Ectodermal cell (in vitro differentiated cells): Measurements from ENCODE around the gene SUPT5H.

Experiments used
- H3K27ac ChIP-seq: 2 replicates; pipeline ENCODE4 v1.7.0; 2013; ENCODE audit warnings: mild to moderate bottlenecking, low read depth, low read length; ENCODE audit not compliant: insufficient read depth, poor library complexity, severe bottlenecking
- H3K27me3 ChIP-seq: 2 replicates; pipeline ENCODE4 v1.7.0; 2013; ENCODE audit warnings: mild to moderate bottlenecking, low read length; ENCODE audit not compliant: insufficient read depth, control insufficient read depth, poor library complexity, severe bottlenecking
- H3K36me3 ChIP-seq: one replicate; pipeline ENCODE4 v1.7.0; 2013; ENCODE audit warnings: low read length; ENCODE audit not compliant: control insufficient read depth, insufficient read depth
- H3K4me1 ChIP-seq: one replicate; pipeline ENCODE4 v1.7.0; 2013; ENCODE audit warnings: low read length; ENCODE audit not compliant: control insufficient read depth, insufficient read depth
- H3K4me3 ChIP-seq: 2 replicates; pipeline ENCODE4 v1.7.0; 2013; ENCODE audit warnings: low read depth, low read length, control low read depth; ENCODE audit not compliant: insufficient read depth
- H3K9me3 ChIP-seq: 2 replicates; pipeline ENCODE4 v1.7.0; 2013; ENCODE audit warnings: mild to moderate bottlenecking, low read length, moderate library complexity; ENCODE audit not compliant: control insufficient read depth
- whole genome bisulfite sequencing, 2 experiments: methylation state at CpG; one replicate each; pipeline ENCODE4 v1.1.7; 2013; ENCODE audit warnings: missing lambda C conversion rate in 2 of 2; 5-methylcytosine and 5-hydroxymethylcytosine counted together

SUPT5H gene

GRCh38 chr19:39427707-39428106 lies 17.7 kb upstream of the SUPT5H start:
- WGBS, 2 experiments = 95% methylated on average over 11 of the region's 11 CpGs
- no peaks in the 10 kb centered on the region for H3K9me3 ChIP-seq
- H3K4me1 ChIP-seq = peaks cover 15% of the 10 kb centered on the region
- H3K4me3 ChIP-seq = no peak overlapping the region
- no peak overlapping the region for H3K27ac ChIP-seq
- H3K36me3 ChIP-seq = peaks cover 19% of the 10 kb centered on the region
- no peaks in the 10 kb centered on the region for H3K27me3 ChIP-seq

GRCh38 chr19:39428283-39429112 lies 16.9 kb upstream of the SUPT5H start:
- Histone ChIP-seq H3K4me3 (peak overlapping the region; percentile 14), H3K4me1 (peaks cover 15% of the 10 kb centered on the region), H3K36me3 (peaks cover 20% of the 10 kb centered on the region), H3K27ac (peak overlapping the region; percentile 91), H3K27me3 (no peaks in the 10 kb centered on the region), H3K9me3 (no peaks in the 10 kb centered on the region)
- WGBS, 2 experiments = 22 to 24% methylated on average over 23 of the region's 23 CpGs

GRCh38 chr19:39430675-39431593 lies 14.4 kb upstream of the SUPT5H start:
- H3K4me1 ChIP-seq = peaks cover 23% of the 10 kb centered on the region
- H3K9me3 ChIP-seq = no peaks in the 10 kb centered on the region
- WGBS, 2 experiments = 85 to 87% methylated on average over 25 of the region's 25 CpGs
- peak overlapping the region; percentile 17 for H3K27ac ChIP-seq
- H3K36me3 ChIP-seq = peaks cover 24% of the 10 kb centered on the region
- H3K4me3 ChIP-seq = no peak overlapping the region
- H3K27me3 ChIP-seq = no peaks in the 10 kb centered on the region

- no peaks in the 10 kb centered on the region for H3K27me3 ChIP-seq
- 96% methylated on average over 8 of the region's 8 CpGs for WGBS, 2 experiments
- H3K9me3 ChIP-seq = no peaks in the 10 kb centered on the region
- peaks cover 23% of the 10 kb centered on the region for H3K4me1 ChIP-seq
- H3K27ac ChIP-seq = no peak overlapping the region
- peaks cover 24% of the 10 kb centered on the region for H3K36me3 ChIP-seq
- no peak overlapping the region for H3K4me3 ChIP-seq
Measured at GRCh38 chr19:39432677-39433025, 12.7 kb upstream of the SUPT5H start.

- WGBS, 2 experiments = 97 to 98% methylated on average over 8 of the region's 8 CpGs
- H3K4me3 ChIP-seq = no peak overlapping the region
- peaks cover 22% of the 10 kb centered on the region for H3K4me1 ChIP-seq
- no peaks in the 10 kb centered on the region for H3K9me3 ChIP-seq
- H3K36me3 ChIP-seq = peaks cover 24% of the 10 kb centered on the region
- H3K27me3 ChIP-seq = no peaks in the 10 kb centered on the region
- H3K27ac ChIP-seq = no peak overlapping the region
Measured at GRCh38 chr19:39433480-39434079, 11.8 kb upstream of the SUPT5H start.

GRCh38 chr19:39434123-39435076 lies 11.0 kb upstream of the SUPT5H start:
- peaks cover 14% of the 10 kb centered on the region for H3K4me1 ChIP-seq
- no peak overlapping the region for H3K27ac ChIP-seq
- H3K36me3 ChIP-seq = peaks cover 24% of the 10 kb centered on the region
- 66 to 67% methylated on average over 10 of the region's 10 CpGs for WGBS, 2 experiments
- H3K4me3 ChIP-seq = peak overlapping the region; percentile 70
- H3K27me3 ChIP-seq = no peaks in the 10 kb centered on the region
- H3K9me3 ChIP-seq = no peaks in the 10 kb centered on the region

- H3K9me3 ChIP-seq = no peaks in the 10 kb centered on the region
- peaks cover 24% of the 10 kb centered on the region for H3K36me3 ChIP-seq
- peak within 1 kb of the TSS; percentile 70 for H3K4me3 ChIP-seq
- 0 to 1% methylated on average over 61 of the region's 61 CpGs for WGBS, 2 experiments
- peaks cover 14% of the 10 kb centered on the region for H3K4me1 ChIP-seq
- H3K27ac ChIP-seq = peak within 1 kb of the TSS; percentile 81
- H3K27me3 ChIP-seq = no peaks in the 10 kb centered on the region
Measured at GRCh38 chr19:39435499-39436349, 9.7 kb upstream of the SUPT5H start, which contains the start of gene RPS16. TSS of gene RPS16 (minus strand) at chr19:39435949. CDS start at chr19:39435895, 54 bp downstream.

GRCh38 chr19:39436350-39436716 lies 9.0 kb upstream of the SUPT5H start:
- no peaks in the 10 kb centered on the region for H3K27me3 ChIP-seq
- no peaks in the 10 kb centered on the region for H3K9me3 ChIP-seq
- peaks cover 24% of the 10 kb centered on the region for H3K36me3 ChIP-seq
- WGBS, 2 experiments = 9 to 11% methylated on average over 2 of the region's 2 CpGs
- peak overlapping the region; percentile 81 for H3K27ac ChIP-seq
- H3K4me3 ChIP-seq = peak overlapping the region; percentile 70
- peaks cover 14% of the 10 kb centered on the region for H3K4me1 ChIP-seq
